GM12878 (cell line): ENCODE measurements around the gene CSE1L.

Source experiments
- BCL11A ChIP-seq: IDR thresholded peaks from 2 replicates; pipeline ENCODE4 v1.6.1; 2011; ENCODE audit warnings: low read depth, low read length
- BHLHE40 ChIP-seq, 2 experiments: fragments of 450-650 bp in 1 of 2; IDR thresholded peaks; 2 replicates each; pipeline ENCODE4 v1.6.1; 2011 to 2017; ENCODE audit warnings: low read depth in 2 of 2, borderline replicate concordance in 1 of 2, improper control_type of control experiment in 1 of 2, low read length in 1 of 2, mild to moderate bottlenecking in 1 of 2
- CEBPB ChIP-seq, 2 experiments: fragments of 150-350 bp in 1 of 2; IDR thresholded peaks; 2 replicates each; pipeline ENCODE4 v1.6.1; 2012 to 2014; ENCODE audit warnings: low read depth in 2 of 2, low read length in 2 of 2, borderline replicate concordance in 1 of 2, inconsistent platforms in 1 of 2
- GABPA ChIP-seq: IDR thresholded peaks from 2 replicates; pipeline ENCODE4 v1.6.1; 2014; ENCODE audit warnings: antibody characterized with exemption, low read depth, mild to moderate bottlenecking, inconsistent platforms
- RCOR1 ChIP-seq: conservative IDR thresholded peaks from 2 replicates; pipeline ENCODE4 v1.6.1; 2012; ENCODE audit warnings: low read depth, low read length, improper control_type of control experiment
- RUNX3 ChIP-seq: IDR thresholded peaks from 2 replicates; pipeline ENCODE4 v1.6.1; 2012; ENCODE audit warnings: low read length, inconsistent platforms
- SRF ChIP-seq, 2 experiments: IDR thresholded peaks; 2 replicates each; pipeline ENCODE4 v1.6.1; 2011; ENCODE audit warnings: low read depth in 2 of 2, low read length in 2 of 2, mild to moderate bottlenecking in 1 of 2, moderate library complexity in 1 of 2
- YY1 ChIP-seq: IDR thresholded peaks from 2 replicates; pipeline ENCODE4 v1.6.1; 2011; ENCODE audit warnings: low read depth, mild to moderate bottlenecking, low read length
- ZNF622 ChIP-seq: fragments of 450-650 bp; IDR thresholded peaks from 2 replicates; pipeline ENCODE4 v1.6.1; 2017; ENCODE audit warnings: mild to moderate bottlenecking, inconsistent platforms
- ZZZ3 ChIP-seq: IDR thresholded peaks from 2 replicates; pipeline ENCODE4 v1.6.1; 2011; ENCODE audit warnings: low read depth; ENCODE audit not compliant: control insufficient read depth, insufficient read length
- TF ChIP-seq, protein P1 (sequence below): fragments of 450-650 bp; formaldehyde crosslinking; IDR thresholded peaks from 2 replicates; pipeline ENCODE4 v1.4.0; 2020; ENCODE audit warnings: mild to moderate bottlenecking, moderate library complexity
- TF ChIP-seq, protein P2 (sequence below), 3 experiments: IDR thresholded peaks in 2 of 3; conservative IDR thresholded peaks in 1 of 3; 2 replicates each; pipeline ENCODE4 v1.5.1; 2011; ENCODE audit warnings: low read depth in 3 of 3, low read length in 3 of 3, mild to moderate bottlenecking in 3 of 3, control low read depth in 2 of 3, moderate library complexity in 2 of 3, inconsistent platforms in 1 of 3, mixed read lengths in 1 of 3; ENCODE audit not compliant: control insufficient read depth in 2 of 3, insufficient read depth in 1 of 3; ENCODE audit errors: extremely low read depth in 1 of 3

DNA sequence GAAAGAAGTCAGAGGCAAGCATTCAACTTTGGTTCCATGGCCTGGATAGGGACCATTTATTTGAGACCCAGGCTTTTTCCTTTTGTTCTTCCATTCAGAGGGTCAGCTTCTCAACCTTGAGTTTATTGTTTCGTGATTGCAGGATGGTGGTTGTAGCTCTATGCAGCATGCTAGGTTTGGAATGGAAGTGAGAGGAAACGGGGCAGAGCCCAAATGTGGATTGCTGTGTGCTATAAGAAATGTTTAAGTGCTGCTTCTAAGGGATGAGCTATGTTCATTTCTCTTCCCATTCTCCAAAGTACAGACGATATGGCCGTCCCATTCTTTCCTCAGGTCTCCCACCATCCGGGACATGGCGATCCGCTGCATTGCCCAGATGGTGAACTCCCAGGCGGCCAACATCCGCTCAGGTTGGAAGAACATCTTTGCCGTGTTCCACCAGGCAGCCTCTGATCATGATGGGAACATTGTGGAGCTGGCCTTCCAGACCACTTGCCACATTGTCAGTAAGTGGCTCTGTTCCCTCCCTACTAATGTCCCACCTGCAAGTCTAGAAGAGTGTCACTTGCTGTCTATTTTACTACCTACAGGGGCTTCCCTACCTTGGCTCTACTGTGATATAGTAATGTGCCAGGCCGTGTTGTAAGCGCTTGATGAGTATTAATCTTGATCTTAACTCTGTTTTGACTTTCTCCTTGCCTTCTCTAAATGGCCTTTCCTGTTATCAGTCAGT is 36.0 kb upstream of the CSE1L start:
- TF ChIP-seq YY1 (no peak), BCL11A (no peak), RCOR1 (no peak), ZNF622 (no peak), CEBPB (IDR thresholded peaks at IDR 0.05; ENCODE audit: borderline replicate concordance in 1 of 2, low read depth in 2 of 2, low read length in 2 of 2) (no peak), SRF (IDR thresholded peaks at IDR 0.05; ENCODE audit: low read depth in 2 of 2, low read length in 2 of 2) (no peak), BHLHE40 (IDR thresholded peaks at IDR 0.05; ENCODE audit: borderline replicate concordance in 1 of 2, low read depth in 2 of 2, low read length in 1 of 2) (no peak), GABPA (no peak), RUNX3 (no peak), ZZZ3 (no peak)
- TF ChIP-seq, protein P1, sequence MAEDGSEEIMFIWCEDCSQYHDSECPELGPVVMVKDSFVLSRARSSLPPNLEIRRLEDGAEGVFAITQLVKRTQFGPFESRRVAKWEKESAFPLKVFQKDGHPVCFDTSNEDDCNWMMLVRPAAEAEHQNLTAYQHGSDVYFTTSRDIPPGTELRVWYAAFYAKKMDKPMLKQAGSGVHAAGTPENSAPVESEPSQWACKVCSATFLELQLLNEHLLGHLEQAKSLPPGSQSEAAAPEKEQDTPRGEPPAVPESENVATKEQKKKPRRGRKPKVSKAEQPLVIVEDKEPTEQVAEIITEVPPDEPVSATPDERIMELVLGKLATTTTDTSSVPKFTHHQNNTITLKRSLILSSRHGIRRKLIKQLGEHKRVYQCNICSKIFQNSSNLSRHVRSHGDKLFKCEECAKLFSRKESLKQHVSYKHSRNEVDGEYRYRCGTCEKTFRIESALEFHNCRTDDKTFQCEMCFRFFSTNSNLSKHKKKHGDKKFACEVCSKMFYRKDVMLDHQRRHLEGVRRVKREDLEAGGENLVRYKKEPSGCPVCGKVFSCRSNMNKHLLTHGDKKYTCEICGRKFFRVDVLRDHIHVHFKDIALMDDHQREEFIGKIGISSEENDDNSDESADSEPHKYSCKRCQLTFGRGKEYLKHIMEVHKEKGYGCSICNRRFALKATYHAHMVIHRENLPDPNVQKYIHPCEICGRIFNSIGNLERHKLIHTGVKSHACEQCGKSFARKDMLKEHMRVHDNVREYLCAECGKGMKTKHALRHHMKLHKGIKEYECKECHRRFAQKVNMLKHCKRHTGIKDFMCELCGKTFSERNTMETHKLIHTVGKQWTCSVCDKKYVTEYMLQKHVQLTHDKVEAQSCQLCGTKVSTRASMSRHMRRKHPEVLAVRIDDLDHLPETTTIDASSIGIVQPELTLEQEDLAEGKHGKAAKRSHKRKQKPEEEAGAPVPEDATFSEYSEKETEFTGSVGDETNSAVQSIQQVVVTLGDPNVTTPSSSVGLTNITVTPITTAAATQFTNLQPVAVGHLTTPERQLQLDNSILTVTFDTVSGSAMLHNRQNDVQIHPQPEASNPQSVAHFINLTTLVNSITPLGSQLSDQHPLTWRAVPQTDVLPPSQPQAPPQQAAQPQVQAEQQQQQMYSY (CRISPR knock-in tag) = no peak
- TF ChIP-seq, protein P2, sequence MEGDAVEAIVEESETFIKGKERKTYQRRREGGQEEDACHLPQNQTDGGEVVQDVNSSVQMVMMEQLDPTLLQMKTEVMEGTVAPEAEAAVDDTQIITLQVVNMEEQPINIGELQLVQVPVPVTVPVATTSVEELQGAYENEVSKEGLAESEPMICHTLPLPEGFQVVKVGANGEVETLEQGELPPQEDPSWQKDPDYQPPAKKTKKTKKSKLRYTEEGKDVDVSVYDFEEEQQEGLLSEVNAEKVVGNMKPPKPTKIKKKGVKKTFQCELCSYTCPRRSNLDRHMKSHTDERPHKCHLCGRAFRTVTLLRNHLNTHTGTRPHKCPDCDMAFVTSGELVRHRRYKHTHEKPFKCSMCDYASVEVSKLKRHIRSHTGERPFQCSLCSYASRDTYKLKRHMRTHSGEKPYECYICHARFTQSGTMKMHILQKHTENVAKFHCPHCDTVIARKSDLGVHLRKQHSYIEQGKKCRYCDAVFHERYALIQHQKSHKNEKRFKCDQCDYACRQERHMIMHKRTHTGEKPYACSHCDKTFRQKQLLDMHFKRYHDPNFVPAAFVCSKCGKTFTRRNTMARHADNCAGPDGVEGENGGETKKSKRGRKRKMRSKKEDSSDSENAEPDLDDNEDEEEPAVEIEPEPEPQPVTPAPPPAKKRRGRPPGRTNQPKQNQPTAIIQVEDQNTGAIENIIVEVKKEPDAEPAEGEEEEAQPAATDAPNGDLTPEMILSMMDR (IDR thresholded peaks at IDR 0.05 in 2 of 3, conservative IDR thresholded peaks at IDR 0.05 in 1 of 3; ENCODE audit: control insufficient read depth in 2 of 3, extremely low read depth in 1 of 3, insufficient read depth in 1 of 3, low read depth in 3 of 3, low read length in 3 of 3) = no peak
